ENCODE data around the gene IL15RA. TPM values are rescaled to one million over a fixed set of nuclear protein-coding genes. Genes with fewer than 3 reads are reported as not detected.

The IL15RA gene
- total and polyA plus RNA-seq, 2 of the 8 experiments (the other 6 are each of a cell fraction or from before 2014, with no cell fraction given): 1.3 to 1.4 TPM

GRCh38 chr10:5930272-5930671, 47.1 kb downstream of the IL15RA start (continued):
- no peak for TF ChIP-seq CHD7 (IDR thresholded peaks at IDR 0.05; ENCODE audit: insufficient replicate concordance, low read length)
- TF ChIP-seq ATF2 (IDR thresholded peaks at IDR 0.05; ENCODE audit: low read length): no peak
- TF ChIP-seq JUN (IDR thresholded peaks at IDR 0.05; ENCODE audit: low read depth, low read length): no peak
- no peak for TF ChIP-seq CBX5 (IDR thresholded peaks at IDR 0.05; ENCODE audit: low read depth, low read length)
- TF ChIP-seq JUND (IDR thresholded peaks at IDR 0.05; ENCODE audit: low read length): no peak
- TF ChIP-seq, protein P1, sequence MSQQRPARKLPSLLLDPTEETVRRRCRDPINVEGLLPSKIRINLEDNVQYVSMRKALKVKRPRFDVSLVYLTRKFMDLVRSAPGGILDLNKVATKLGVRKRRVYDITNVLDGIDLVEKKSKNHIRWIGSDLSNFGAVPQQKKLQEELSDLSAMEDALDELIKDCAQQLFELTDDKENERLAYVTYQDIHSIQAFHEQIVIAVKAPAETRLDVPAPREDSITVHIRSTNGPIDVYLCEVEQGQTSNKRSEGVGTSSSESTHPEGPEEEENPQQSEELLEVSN (IDR thresholded peaks at IDR 0.05): no peak
